D341Med (cell line): ENCODE results near the gene TUT4.
A peak's percentile ranks its signal among the peaks of the same experiment; 100 is the strongest.

ENCODE experiments used
- DNase-seq: peaks from one replicate; pipeline ENCODE4 v3.0.0; 2012; ENCODE audit warnings: low spot score

The TUT4 gene

DNA sequence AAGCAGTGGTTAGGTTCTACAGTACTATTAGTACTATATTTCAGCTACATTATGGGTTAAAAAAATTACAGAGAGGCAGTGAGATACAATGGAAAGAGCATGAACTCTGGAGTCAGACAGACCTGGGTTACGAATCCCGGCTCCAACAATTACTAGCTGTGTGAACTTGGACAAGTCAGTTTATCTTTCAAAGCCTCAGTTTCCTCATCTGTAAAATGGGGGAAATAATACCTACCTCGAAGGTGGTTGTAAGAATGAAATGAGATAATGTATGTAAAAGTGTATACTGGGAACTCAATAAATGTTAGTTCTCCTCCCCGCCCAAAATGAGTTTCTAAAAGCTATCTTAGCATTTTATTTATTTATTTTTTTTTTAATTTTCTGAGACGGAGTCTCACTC is 89.0 kb downstream of the TUT4 start:
- DNase-seq: no peak

DNA sequence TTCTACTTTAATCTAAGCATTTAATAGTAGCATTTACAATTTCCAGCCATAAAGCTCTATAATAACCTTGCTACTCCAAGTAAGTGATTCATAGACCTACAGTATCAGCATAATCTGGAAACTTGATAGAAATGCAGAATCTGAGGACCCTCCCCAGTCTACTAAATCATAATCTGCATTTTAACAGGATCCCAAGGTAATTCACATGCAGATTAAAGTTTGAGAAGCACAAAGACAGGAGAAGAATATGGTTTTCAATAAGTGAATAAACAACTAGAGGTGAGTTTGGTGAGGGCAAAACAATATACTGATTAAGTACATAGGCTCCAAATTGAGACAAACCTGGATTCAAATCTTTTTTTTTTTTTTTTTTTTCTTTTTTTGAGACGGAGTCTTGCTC is 91.1 kb downstream of the TUT4 start:
- no peak for DNase-seq

DNA sequence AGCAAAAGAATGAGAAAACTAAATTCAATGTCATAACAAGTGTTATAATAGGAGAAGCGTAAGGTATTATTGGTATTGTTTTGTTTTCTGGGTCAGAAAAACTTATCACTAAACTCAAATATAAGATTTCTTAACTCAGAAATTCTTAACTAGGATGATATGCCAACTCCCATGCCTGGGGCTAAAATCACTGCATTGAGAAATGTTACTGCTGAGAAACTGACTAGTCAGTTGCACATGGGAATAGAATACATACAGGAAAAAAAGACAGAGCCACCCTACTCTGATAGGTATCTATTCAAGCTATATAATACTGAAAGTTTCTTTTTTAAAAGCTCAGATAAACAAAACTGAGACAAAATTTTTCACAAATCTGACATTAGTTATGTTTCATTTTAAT is 92.2 kb downstream of the TUT4 start:
- DNase-seq: no peak

DNA sequence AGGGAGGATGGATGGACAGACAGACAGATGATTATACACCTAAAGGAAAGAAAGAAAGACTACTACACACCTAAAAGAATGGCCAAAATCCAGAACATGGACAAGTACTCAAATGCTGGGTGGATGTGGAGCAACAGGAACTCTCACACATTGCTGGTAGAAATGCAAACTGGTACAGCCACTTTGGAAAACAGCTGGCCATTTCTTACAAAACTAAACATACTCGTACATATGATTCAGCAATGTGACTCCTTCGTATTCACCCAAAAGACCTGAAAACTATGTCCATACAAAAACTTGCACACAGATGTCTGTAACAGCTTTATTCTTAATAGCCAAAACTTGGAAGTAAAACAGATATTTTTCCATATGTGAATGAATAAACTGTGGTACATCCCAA is 97.2 kb downstream of the TUT4 start:
- no peak for DNase-seq

DNA sequence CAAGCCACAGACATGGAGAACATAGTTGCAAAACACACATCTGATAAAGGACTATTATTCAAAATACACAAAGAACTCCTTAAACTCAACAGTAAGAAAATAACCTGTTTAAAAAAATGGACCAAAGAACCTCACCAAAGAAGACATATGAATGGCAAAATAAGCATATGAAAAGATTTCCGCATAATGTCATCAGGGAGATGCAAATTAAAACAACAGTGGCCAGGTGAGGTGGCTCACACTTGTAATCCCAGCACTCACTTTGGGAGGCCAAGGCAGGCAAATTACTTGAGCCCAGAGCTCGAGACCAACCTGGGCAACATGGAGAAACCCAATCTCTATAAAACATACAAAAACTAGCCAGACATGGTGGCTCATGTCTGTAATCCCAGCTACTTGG is 98.1 kb downstream of the TUT4 start:
- DNase-seq: no peak

DNA sequence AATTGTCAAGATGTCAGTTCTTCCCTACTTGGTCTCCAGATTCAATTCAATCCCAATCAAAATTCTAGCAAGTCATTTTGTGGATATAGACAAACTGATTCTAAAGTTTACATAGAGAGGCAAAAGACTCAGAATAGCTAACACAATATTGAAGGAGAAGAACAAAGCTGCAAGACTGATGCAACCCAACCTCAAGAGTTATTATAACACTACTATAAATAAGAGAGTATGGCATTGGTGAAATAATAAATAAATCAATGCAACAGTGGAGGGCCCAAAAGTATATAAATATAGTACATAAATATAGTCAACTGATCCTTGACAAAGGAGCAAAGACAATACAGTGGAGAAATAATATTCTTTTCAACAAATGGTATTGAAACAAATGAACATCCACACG is 98.8 kb downstream of the TUT4 start:
- DNase-seq: no peak

DNA sequence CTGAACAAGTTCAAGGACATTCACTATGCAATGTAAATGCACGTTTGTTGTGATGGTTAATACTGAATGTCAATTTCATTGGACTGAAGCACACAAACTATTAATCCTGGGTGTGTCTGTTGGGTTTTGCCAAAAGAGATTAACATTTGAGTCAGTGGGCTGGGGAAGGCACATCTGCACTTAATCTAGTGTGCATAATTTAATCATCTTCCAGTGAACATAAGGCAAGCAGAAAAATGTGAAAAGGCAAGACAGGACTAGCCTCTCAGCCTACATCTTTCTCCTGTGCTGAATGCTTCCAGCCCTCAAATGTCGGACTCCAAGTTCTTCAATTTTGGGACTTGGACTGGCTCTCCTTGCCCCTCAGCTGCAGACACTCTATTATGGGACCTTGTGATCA is 108.4 kb downstream of the TUT4 start:
- DNase-seq: no peak

DNA sequence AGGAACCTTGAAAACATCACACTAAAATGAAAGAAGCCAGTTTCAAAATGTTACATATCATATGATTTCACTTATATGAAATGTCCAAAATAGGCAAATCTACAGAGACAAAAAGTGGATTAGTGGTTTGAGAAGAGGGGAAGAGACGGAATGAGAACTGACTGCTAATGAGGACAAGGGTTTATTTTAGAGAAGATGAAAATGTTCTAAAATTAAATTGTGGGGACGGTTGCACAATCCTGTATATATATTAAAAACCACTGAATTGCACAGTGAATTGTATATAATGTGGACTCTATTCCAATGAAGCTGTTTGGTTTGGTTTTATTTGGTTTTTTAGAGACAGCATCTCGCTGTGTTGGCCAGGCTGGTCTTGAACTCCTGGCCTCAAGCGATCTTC is 112.9 kb downstream of the TUT4 start:
- DNase-seq: no peak

DNA sequence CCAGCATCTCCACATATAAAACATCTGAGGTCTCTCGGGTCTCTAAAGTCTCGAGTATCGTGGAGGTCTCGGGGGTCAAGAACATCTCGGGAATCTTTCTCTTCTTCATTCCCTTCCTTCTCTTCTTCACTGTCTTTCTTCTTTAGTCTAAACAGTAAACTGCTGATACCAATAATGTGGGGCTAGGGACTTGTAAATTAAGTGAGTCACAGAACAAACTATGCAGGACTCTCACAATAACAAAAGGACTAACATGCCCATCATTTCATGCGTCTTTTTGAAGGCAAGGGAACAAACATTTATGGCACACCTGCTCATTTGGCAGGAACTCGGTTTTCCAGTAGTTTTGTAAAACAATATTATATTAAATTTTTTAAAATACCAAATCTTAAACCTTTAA is 116.1 kb downstream of the TUT4 start:
- no peak for DNase-seq

DNA sequence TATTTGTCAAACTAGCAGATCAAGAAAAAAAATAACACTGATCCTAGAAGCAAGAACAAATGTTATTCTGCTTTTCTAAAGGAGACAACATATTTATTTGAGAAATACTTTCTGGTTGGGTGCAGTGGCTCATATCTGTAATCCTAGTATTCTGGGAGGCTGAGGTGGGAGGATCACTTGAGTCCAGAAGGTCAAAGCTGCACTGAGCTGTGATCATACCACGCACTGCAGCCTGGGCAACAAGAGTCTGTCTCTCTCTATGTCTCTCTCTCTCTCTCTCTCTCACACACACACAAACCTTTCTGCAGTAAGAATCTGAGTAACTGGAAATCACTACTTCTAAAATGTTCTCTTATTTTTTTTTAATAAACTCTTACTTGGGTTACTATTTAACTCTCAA is 117.2 kb downstream of the TUT4 start:
- no peak for DNase-seq

DNA sequence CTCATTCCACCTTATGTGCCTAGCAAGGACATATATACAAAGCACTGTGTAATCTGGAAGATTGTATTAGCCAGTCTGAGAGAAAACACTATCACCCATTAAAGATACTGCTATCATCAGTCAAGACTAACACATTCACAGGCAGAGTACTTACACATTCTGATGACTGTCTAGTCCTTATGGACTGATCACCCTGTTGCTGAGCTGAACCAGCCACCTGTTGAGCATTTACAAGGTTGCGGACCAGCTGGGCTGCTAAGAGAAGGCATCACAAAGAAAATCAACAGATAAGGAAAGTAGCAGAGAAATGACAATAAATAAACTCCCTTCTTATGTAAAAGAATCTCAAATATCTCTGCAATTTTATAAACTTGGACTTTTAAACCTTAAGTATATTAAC is 117.7 kb downstream of the TUT4 start:
- DNase-seq: no peak

DNA sequence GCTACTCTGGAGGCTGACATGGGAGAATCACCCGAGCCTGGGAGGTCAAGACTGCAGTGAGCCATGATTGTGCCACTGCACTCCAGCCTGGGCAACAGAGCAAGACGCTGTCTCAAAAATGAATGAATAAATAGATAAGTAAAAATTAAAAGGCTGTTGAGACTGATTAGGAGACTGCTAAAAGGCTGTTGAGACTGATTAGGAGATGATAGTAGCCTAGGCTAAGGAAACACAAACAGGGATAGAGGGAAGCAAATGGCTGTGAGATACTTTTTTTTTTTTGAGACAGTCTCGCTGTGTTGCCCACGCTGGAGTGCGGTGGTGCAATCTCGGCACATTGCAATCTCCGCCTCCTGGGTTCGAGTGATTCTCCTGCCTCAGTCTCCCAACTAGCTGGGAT is 120.1 kb downstream of the TUT4 start:
- no peak for DNase-seq

DNA sequence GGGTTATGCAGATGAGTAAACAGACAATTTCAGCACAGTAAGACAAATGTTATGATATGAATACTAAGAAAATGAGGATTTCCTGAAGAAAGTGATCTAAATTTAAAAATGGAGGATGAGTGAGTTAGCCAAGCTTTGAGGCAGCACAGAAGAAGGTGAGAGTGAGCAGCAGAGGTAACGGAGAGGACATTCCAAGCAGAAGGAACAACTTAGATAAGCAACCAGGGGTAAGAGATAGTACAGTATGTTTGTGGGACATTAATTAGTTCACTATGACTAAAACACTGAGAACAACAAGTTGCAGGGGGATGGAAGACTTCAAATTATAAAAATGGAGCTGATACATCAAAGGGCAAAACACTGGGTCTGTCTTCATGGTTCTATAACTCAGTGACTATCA is 125.7 kb downstream of the TUT4 start:
- no peak for DNase-seq

DNA sequence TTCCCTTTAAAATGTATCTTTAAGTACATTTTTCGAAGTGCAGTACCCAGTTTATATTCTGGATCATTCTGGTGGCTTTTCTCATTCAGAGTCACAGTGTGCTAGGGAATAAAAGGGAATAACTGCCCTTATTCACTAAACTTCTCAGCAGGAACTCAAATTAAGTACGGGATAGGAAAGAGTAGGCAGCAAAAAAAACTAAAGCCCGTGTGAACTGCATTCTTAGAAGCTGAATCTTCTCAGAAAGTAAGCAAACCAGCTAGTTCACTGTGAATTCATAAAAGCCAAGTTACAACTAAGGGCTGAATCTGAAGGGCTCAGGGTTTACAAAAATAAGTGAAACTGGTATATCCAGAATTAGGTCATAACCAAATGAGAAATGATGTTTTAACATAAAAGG is 126.5 kb downstream of the TUT4 start:
- no peak for DNase-seq

DNA sequence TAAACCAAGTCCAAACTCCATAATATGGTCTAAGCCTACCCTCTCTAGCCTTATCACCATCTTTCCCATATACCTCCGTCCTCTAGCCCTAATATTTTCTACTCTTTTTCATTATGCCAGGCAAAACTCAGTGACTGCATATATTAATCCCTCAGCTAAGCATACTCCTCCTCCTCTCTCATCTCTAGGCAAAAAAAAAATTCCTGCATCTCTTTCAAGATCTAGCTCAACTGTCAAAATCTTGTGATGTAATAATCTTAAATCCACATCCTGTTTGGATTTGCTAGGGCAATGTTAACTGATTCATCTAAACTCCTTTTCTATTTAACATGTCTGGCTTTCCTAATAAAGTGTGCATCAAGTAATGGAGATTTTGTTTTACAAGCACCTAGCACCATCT is 128.1 kb downstream of the TUT4 start:
- no peak for DNase-seq

DNA sequence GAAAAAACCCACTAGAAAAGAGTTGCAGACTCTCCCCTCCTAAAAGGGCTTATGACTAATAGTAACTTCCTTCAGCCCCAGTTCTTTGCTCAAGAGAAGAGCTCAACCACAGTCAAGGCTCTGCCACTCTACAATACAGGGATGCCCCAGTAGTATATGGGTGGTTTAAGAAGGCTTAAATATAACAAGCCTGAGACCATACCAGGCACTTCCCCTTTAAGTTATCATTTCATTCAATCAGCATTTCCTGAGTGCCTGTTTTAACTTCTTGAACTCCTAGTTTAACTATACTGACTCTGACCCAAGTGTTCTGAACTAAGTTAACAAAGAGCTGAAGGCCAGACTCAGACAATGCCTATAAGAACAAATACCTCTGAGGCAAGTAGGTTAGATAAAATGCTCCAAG is 128.7 kb downstream of the TUT4 start:
- DNase-seq: no peak

DNA sequence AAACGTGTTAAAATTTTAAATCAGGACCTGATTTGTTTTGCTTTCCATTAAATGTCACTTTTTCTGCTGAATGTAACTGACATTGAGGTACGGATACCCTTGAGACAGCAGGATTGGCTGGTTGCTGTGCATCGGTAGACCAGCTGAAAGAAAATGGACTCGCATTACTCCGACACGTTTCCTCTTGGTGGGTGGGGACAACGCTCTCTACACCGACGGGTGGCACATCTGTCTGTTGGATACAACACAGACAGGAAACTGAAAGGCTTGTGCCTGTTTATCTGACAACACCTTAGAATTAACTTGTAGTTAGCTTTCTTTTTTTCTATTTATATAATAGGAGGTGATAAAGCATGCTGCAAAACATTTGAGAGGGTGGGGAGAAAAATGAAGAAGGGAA is 129.1 kb downstream of the TUT4 start:
- DNase-seq: no peak

DNA sequence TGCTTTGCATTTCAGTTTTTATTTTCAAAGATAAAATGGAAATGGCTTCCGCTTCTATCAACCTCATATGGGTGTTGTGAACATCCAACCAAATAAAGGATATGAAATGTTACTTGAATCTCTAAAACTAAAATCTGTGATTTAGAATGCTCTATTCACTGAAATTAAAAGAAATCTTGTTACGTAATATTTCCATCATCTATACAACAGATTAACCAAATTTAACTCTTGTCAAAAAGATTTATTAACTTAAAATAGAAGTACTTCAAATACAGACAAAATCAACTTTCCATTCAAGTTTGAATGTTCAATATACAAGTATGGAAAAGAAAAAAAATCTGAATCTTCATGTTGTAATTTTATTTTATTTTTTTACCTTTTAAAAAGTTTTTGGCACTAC is 129.8 kb downstream of the TUT4 start:
- DNase-seq: no peak

DNA sequence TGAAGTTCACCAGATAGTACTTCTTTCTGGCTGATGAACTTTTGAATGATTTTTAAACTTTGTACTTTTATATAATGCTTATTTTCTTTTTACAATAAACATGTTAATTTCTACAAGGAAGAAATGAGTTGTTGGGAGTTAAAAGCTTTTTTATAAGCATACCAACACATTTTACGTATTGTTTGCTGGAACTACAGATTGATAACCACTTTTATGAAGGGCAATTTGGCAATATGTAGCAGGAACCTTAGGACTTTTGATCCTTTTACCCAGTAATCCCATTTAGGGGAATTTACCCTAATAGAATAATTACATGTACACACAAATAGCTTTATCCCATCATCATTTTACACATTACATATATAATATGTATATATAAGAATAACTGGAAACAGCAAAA is 132.2 kb downstream of the TUT4 start:
- no peak for DNase-seq

DNA sequence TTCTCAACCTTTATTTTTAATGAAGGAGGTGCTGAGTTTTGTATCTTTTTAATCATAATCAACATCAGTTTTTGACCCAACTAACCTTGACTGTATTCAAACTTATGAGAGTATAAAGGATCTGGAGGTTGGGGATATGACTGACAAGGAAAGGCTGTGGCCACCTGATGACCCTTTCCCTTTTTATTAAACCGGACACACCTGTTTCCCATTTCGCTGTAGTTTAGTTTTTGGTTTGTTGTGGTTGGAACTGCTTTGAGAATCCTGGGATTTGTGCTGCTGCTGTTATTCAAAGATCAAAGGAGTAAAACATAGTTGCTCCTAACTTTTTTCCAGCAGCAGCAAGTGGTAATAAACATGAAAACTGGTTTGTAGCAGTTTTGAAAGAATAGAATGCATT is 136.1 kb downstream of the TUT4 start:
- DNase-seq: no peak

DNA sequence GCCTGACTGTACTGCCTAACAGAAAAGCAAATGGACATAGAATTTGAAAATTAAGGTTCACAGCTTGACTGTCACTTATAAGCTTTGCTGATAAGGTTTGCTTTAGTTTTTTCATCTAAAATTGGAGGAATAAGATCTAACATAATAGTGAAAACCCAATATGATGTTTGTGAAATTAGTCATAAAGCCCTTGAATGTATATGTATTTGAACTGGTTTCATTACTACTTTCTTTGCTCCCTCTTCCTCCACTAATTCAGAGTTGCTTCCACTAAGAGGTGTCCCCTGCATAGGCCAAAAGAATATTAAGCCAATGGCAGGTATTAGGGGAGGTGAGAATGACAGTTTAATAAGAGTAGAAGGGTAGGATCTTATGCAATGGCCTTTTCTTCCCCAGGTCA is 137.9 kb downstream of the TUT4 start:
- DNase-seq: no peak

DNA sequence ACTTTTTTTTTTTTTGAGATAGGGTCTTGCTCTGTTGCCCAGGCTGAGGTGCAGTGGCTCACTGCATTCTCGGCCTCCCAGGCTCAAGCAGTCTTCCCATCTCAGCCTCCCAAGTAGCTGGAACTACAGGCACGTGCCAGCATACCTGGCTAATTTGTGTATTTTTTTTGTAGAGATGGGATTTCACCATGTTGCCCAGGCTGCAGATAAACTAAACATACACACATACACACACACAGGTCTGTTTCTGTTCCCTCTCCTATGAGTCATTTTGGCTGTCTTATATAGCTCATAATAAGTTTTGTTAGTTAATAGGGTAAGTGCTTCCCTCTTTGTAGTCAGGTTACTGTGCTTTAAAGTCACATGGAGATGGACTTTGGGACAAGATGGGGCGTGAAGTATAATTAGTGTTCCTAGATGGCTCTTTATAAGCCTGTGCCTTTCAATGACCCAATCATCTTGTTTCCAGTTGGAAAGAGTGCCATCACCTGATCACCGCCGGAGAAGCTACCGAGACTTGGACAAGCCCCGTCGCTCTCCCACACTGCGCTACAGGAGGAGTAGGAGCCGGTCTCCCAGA is 139.4 kb downstream of the TUT4 start:
- no peak for DNase-seq

DNA sequence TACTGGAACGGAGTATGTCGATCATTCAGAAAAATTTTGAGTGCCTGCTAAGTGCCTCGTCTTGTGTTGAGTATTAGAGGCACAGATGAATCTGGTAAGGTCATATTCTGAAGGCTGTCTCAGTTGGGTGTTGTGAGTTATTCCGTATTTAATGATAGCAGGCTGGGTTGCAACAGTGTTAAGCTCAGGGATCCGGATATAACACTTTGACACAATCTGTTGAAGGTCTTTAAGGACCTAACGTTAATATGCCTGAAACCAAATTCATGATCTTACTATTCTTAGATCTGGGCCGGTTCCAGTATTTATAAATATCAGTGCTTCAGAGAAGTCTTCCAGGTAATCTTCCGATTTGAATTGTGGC is 147.9 kb downstream of the TUT4 start:
- DNase-seq: no peak

DNA sequence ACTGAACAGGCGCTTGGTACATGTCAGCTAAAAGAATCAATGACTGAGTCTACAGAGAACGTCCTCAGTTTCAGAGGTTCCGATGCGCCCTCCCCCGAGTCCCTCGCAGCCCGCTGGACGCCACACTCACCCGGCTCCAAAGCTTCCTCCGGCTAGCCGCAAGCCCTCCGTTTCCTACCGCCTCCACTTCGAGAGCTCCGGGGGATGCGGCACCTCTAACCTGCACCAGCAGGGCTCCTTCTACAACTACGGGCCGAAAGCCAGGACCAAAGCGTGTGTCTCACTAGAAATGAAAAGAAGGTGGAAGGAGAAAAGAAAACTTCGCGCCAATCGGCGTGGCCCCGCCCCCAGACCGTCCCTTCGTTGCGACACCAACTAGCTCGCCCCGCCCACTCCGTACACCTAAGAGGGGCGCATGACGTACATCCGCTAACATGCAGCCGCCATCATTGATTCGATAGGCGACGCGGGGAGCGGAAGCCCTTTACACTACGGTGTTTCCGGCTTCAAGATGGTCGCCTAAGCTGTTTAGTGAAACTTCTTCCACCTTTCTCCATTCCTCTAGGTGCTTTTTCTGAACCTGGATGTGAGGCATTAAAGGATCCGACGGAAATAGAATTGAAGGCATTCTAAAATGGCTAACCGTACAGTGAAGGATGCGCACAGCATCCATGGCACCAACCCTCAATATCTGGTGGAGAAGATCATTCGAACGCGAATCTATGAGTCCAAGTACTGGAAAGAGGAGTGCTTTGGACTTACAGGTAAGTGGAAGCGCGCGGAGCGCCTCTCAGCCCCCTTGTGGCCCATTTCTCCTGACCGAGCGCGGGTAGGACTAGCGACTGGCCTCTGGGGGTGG is 148.5 kb downstream of the TUT4 start, which contains the start of the genes ORC1 and PRPF38A:
Gene ORC1, minus strand, starts transcription at position 308 of the 859 bp plus-strand sequence. CDS start 2,200 bp downstream, outside the sequence.
Gene PRPF38A, plus strand, starts transcription at position 487 of the 859 bp plus-strand sequence. Its CDS starts 148 bp downstream, at position 635.
- DNase-seq: peak; percentile 96
